Measurements from ENCODE around the gene KCNJ18.
"Not testable (repeated sequence)": the region's sequence is repeated elsewhere in the genome, so short reads cannot be mapped to it uniquely, and the experiment has no call there.

DNA sequence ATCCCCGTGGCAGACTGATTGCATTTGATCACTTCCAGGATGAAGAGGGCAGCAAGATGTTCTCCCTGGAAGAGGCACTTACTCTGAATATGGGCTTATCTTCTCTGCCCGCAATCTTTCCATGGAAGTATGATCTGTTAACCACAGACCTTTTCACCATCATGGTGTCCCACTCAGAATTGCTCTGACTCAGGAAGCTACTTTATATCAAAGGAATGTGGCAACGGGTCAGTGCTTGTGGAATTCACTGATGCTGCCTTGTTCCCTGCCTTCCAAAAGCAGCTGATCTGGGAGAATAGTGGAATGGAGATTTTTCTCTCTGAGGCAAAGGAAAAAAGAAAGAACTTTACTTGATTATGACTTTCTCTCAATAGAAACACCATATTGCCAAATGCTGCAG is 23.6 kb downstream of the KCNJ18 start:
- TF ChIP-seq, protein P1, sequence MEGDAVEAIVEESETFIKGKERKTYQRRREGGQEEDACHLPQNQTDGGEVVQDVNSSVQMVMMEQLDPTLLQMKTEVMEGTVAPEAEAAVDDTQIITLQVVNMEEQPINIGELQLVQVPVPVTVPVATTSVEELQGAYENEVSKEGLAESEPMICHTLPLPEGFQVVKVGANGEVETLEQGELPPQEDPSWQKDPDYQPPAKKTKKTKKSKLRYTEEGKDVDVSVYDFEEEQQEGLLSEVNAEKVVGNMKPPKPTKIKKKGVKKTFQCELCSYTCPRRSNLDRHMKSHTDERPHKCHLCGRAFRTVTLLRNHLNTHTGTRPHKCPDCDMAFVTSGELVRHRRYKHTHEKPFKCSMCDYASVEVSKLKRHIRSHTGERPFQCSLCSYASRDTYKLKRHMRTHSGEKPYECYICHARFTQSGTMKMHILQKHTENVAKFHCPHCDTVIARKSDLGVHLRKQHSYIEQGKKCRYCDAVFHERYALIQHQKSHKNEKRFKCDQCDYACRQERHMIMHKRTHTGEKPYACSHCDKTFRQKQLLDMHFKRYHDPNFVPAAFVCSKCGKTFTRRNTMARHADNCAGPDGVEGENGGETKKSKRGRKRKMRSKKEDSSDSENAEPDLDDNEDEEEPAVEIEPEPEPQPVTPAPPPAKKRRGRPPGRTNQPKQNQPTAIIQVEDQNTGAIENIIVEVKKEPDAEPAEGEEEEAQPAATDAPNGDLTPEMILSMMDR (IDR thresholded peaks at IDR 0.05), result not testable (repeated sequence)
- not testable (repeated sequence) for TF ChIP-seq POLR2A (IDR thresholded peaks at IDR 0.05)
